Smooth muscle cell (in vitro differentiated cells): ENCODE results near the gene EBF3. TPM values are rescaled to one million over a fixed set of nuclear protein-coding genes. Genes with fewer than 3 reads are reported as not detected.
"Not testable (repeated sequence)": the region's sequence is repeated elsewhere in the genome, so short reads cannot be mapped to it uniquely, and the experiment has no call there.

Experiments
- DNase-seq: peaks from one replicate; lab custom pipeline; 2025; ENCODE audit not compliant: unreplicated experiment; lab: John Stamatoyannopoulos, UW
- H2AFZ ChIP-seq: fragments of 200-600 bp; sonication (generic); 2 replicates; pipeline ENCODE4 v1.6.0; 2016; ENCODE audit warnings: antibody characterized with exemption, low read depth, mild to moderate bottlenecking
- H3F3A ChIP-seq: fragments of 200-600 bp; sonication (generic); 2 replicates; pipeline ENCODE4 v1.6.0; 2017; ENCODE audit warnings: antibody characterized with exemption, low read depth
- H3K27ac ChIP-seq: fragments of 200-600 bp; sonication (generic); 2 replicates; pipeline ENCODE4 v1.5.1; 2016; ENCODE audit warnings: low read depth, mild to moderate bottlenecking
- H3K27me3 ChIP-seq: fragments of 200-600 bp; sonication (generic); 2 replicates; pipeline ENCODE4 v1.6.1; 2016; ENCODE audit warnings: low read depth, mild to moderate bottlenecking
- H3K36me3 ChIP-seq: fragments of 200-600 bp; sonication (generic); 2 replicates; pipeline ENCODE4 v1.5.1; 2016; ENCODE audit warnings: low read depth
- H3K4me1 ChIP-seq: fragments of 200-600 bp; sonication (generic); 2 replicates; pipeline ENCODE4 v1.5.1; 2016; ENCODE audit warnings: low read depth
- H3K4me2 ChIP-seq: fragments of 200-600 bp; sonication (generic); 2 replicates; pipeline ENCODE4 v1.6.0; 2016; ENCODE audit warnings: mild to moderate bottlenecking
- H3K4me3 ChIP-seq: fragments of 200-600 bp; sonication (generic); 2 replicates; pipeline ENCODE4 v1.5.1; 2016; ENCODE audit warnings: mild to moderate bottlenecking
- H3K79me2 ChIP-seq: fragments of 200-600 bp; sonication (generic); 2 replicates; pipeline ENCODE4 v1.6.0; 2016; ENCODE audit warnings: low read depth, mild to moderate bottlenecking
- H3K9ac ChIP-seq: fragments of 200-600 bp; sonication (generic); 2 replicates; pipeline ENCODE4 v1.6.0; 2016; ENCODE audit warnings: low read depth
- H3K9me3 ChIP-seq: fragments of 200-600 bp; sonication (generic); replicated peaks from 2 replicates; pipeline ENCODE4 v1.5.1; 2016; ENCODE audit warnings: low read depth
- H4K20me1 ChIP-seq: fragments of 200-600 bp; sonication (generic); 2 replicates; pipeline ENCODE4 v1.6.0; 2016; ENCODE audit warnings: low read depth
- CTCF ChIP-seq: fragments of 200-600 bp; sonication (generic); IDR thresholded peaks from 2 replicates; pipeline ENCODE4 v1.5.1; 2017; ENCODE audit warnings: borderline replicate concordance, mild to moderate bottlenecking, antibody characterized with exemption; ENCODE audit not compliant: insufficient read depth, poor library complexity, severe bottlenecking
- WGBS: methylation state at CpG from one replicate; pipeline ENCODE4 v1.1.7; 2016; ENCODE audit warnings: low lambda C conversion rate; 5-methylcytosine and 5-hydroxymethylcytosine counted together
- polyA plus RNA-seq: library from polyadenylated mRNA; unstranded; fragments of >200 nt; fragmentation: Nextera tagmentation; extraction: Ambion mirVana; gene quantifications from 2 replicates; pipeline ENCODE4 v1.2.1, GENCODE V29; 2016
- total RNA-seq: library from RNA; depleted of rRNA; stranded (reverse); fragments of >200 nt; gene quantifications from 2 replicates; pipeline ENCODE4 v1.2.3, GENCODE V29; 2014

Gene EBF3
- total and polyA plus RNA-seq, 2 experiments from 2014 or later: not detected

- Histone ChIP-seq H3K27me3 (no peaks in the 10 kb centered on the region), H3K9me3 (no peaks in the 10 kb centered on the region), H3K4me2 (no peak overlapping the region), H3K36me3 (no peaks in the 10 kb centered on the region), H3K4me3 (no peak overlapping the region), H3K27ac (no peak overlapping the region), H3F3A (no peaks in the 10 kb centered on the region), H3K9ac (no peak overlapping the region), H2AFZ (no peak overlapping the region), H4K20me1 (no peaks in the 10 kb centered on the region), H3K79me2 (no peaks in the 10 kb centered on the region), H3K4me1 (no peaks in the 10 kb centered on the region)
- no peak for DNase-seq
- no peak for TF ChIP-seq CTCF
- 93% methylated on average over 18 of the region's 18 CpGs for WGBS
Observed at GRCh38 chr10:129921065-129921670, 42.9 kb downstream of the EBF3 start.

GRCh38 chr10:129920187-129920586 lies 43.9 kb downstream of the EBF3 start:
- H3K4me1 ChIP-seq, H3K36me3 ChIP-seq, H2AFZ ChIP-seq, H3K79me2 ChIP-seq, H3K9ac ChIP-seq, H3F3A ChIP-seq, H3K4me3 ChIP-seq, H3K27me3 ChIP-seq, H3K9me3 ChIP-seq, H3K4me2 ChIP-seq, DNase-seq, H4K20me1 ChIP-seq, H3K27ac ChIP-seq: not testable (repeated sequence)
- 96% methylated on average over 13 of the region's 18 CpGs for WGBS

GRCh38 chr10:129919358-129919757 lies 44.7 kb downstream of the EBF3 start:
- no peaks in the 10 kb centered on the region for H4K20me1 ChIP-seq
- H3K27ac ChIP-seq: no peak overlapping the region
- H3K36me3 ChIP-seq: no peaks in the 10 kb centered on the region
- no peak for DNase-seq
- no peaks in the 10 kb centered on the region for H3K4me1 ChIP-seq
- no peak for TF ChIP-seq CTCF
- no peaks in the 10 kb centered on the region for H3F3A ChIP-seq
- H2AFZ ChIP-seq: no peak overlapping the region
- 92% methylated on average over 4 of the region's 4 CpGs for WGBS
- no peaks in the 10 kb centered on the region for H3K79me2 ChIP-seq
- H3K4me3 ChIP-seq: no peak overlapping the region
- H3K4me2 ChIP-seq: no peak overlapping the region
- no peaks in the 10 kb centered on the region for H3K27me3 ChIP-seq
- no peak overlapping the region for H3K9ac ChIP-seq
- no peaks in the 10 kb centered on the region for H3K9me3 ChIP-seq

- no peak overlapping the region for H2AFZ ChIP-seq
- no peak overlapping the region for H3K4me2 ChIP-seq
- no peak overlapping the region for H3K27ac ChIP-seq
- no peak for TF ChIP-seq CTCF
- no peaks in the 10 kb centered on the region for H3K4me1 ChIP-seq
- H3K9me3 ChIP-seq: no peaks in the 10 kb centered on the region
- no peaks in the 10 kb centered on the region for H3K27me3 ChIP-seq
- DNase-seq: no peak
- H3K4me3 ChIP-seq: no peak overlapping the region
- no peak overlapping the region for H3K9ac ChIP-seq
- no peaks in the 10 kb centered on the region for H3K36me3 ChIP-seq
- no peaks in the 10 kb centered on the region for H4K20me1 ChIP-seq
- no peaks in the 10 kb centered on the region for H3K79me2 ChIP-seq
- H3F3A ChIP-seq: no peaks in the 10 kb centered on the region
- WGBS: 83% methylated on average over 8 of the region's 8 CpGs
Observed at GRCh38 chr10:129918836-129919235, 45.2 kb downstream of the EBF3 start.
